GM12801 (cell line): Measurements from ENCODE around the gene AMER2.

Experiments used
- CTCF ChIP-seq: IDR thresholded peaks from one replicate; pipeline ENCODE4 v1.5.1; 2011; ENCODE audit warnings: control low read depth; ENCODE audit not compliant: insufficient read length; ENCODE audit errors: extremely low read depth

AMER2 gene

GRCh38 chr13:25112695-25113255 lies 59.3 kb downstream of the AMER2 start:
- TF ChIP-seq CTCF = no peak
